ENCODE data around the gene ADGRV1. TPM values are rescaled to one million over a fixed set of nuclear protein-coding genes. Genes with fewer than 3 reads are reported as not detected.
A peak's percentile ranks its signal among the peaks of the same experiment; 100 is the strongest.

ADGRV1 gene
- 10 to 100 TPM; 10.2 to 14.8 (median 10.6) TPM for polyA plus RNA-seq (ENCODE audit: insufficient read length in 3 of 3)

DNA sequence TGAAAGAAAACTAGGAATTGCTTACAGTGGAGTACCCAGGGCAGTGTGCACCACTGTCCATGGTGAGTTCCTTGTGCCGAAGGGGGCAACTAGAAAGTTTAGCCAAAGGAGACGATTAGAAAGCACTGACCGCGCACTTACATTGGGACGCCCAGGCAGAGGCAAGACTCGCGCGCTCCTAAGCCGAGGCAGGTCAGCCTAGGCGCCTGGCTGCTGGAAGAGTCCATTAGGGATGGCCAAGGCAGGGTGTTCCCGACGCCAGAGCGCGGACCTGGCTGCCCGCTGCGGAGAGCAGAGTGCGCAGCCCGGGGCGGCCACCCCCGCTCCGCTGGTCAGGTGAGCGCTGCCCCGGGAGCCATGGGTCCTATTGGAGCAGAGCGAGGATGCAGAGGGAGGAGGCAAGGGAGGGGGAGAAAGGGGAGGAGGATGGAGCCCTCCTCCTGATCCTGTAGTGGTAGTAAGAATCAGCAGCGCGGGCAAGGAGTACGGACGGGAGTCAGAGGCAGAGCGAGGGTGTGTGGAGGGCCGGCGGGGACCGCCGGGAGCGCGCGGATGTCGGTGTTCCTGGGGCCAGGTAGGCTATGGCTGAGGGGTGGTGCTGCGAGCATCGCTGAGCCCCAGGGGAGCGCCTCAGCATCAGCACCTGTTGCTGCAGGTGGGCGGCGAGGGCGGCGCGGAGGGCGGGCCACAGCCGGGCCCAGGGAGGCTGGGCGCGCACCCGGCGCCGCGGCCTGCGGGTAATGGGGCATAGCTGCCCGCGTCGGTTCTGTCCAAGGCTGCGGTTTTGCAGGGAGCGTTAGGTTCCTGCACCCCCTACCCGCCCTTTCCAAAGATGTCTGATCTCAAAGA is at the start of gene ADGRV1:
Gene ADGRV1, plus strand, starts transcription at position 454 of the 849 bp plus-strand sequence. Its CDS starts 99 bp downstream, at position 553.
- DNase-seq (ENCODE audit: low read depth in 3 of 3, low spot score in 2 of 3), result peak; percentile 60 to 78 (median 69)

DNA sequence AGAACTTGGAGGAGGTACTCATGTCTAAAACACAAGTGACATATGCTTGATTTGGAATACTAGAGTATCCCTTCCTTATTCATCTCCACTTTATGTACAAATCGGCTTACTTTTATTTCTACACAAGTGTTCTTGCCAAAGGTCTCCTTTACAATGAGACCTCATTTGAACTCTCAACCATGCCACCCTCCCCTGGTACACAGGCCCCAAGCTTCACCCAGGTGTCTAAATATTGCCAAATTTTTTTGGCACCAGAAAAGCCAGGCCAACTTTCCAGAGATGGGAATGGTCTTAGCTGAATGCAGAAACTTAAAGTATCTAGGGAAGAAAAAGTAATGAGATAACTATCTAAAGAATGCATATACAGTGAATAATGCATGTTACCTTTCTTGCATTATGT is 48.2 kb upstream of the ADGRV1 start:
- no peak for DNase-seq (ENCODE audit: low read depth in 3 of 3, low spot score in 2 of 3)

GRCh38 chr5:90514520-90514919 is 44.1 kb upstream of the ADGRV1 start:
- no peak for DNase-seq (ENCODE audit: low read depth in 3 of 3, low spot score in 2 of 3)

DNA sequence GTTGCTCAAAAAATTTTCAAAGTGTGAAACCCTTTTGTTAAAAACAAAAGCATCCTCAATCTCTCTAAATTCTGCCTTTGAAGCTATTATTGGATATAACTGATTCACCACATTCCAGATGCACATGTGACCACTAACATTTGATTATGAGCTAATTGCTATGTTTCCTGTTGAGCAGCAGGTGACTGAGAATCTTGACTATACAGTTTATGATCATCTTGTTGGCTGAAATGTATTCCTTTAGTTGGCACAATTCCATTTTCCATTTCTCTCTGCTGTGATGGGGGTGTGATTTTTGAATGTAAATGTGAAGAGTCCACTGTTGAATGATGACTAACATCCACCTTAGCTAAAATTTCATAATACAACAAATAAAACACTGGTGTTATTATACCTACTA is 39.9 kb upstream of the ADGRV1 start:
- DNase-seq (ENCODE audit: low read depth in 3 of 3, low spot score in 2 of 3), result no peak

DNA sequence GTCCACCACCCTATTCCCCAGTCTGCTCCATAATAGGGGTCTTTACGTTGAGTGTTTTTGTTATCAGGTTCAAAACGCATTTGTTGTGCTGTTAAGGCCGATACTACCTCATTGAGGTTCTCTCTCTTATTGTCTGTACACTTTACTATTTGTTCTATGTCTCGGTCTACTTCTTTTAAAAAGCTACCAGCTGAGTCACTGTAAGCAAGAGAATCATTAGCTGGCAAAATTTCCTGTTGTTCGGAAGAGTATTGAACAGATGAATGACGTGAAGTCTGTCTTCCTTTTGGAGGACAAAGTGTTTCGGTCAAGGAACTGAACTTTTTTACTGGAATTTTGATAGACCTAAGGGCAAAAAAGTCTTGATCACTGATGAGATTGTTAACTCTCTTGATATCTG is 39.5 kb upstream of the ADGRV1 start:
- no peak for DNase-seq (ENCODE audit: low read depth in 3 of 3, low spot score in 2 of 3)

DNA sequence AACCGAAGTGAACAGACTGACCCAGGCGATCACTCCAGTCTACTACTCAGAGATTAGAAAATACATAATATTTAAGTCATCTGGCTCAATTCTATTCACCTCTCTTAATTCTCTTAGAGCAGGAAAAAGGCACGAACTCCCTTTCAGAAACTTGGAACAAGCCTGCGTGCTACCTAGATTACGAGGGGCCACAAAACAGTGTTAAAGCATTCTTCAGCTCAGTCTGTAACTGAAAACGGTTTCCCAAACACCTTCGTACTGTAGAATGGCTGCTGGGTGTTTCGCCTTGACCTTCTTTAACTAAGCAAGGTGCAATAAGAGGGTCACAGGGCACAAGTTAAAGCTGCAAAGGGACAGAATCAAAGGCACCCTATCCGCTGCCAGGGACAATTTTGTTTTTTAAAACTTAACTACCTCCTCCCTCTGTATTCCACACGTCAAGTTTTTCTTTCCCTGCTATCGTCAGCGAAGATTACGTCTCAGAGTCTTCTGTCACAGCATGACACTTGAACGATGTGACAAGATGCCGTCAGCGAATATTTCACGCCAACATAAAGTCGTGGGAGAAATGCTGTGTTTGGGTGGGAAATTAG is 29.9 kb upstream of the ADGRV1 start:
- DNase-seq (ENCODE audit: low read depth in 3 of 3, low spot score in 2 of 3), result peak in 2 of 3 donors; percentile 33 to 41

- DNase-seq (ENCODE audit: low read depth in 3 of 3, low spot score in 2 of 3), result peak; percentile 83 to 91 (median 87)
These were observed 29.2 kb upstream of the ADGRV1 start, which contains the start of gene LYSMD3 for GRCh38 chr5:90529194-90529938. Gene LYSMD3 (minus strand): TSS chr5:90529584. CDS start chr5:90525289, 4,295 bp downstream.

DNA sequence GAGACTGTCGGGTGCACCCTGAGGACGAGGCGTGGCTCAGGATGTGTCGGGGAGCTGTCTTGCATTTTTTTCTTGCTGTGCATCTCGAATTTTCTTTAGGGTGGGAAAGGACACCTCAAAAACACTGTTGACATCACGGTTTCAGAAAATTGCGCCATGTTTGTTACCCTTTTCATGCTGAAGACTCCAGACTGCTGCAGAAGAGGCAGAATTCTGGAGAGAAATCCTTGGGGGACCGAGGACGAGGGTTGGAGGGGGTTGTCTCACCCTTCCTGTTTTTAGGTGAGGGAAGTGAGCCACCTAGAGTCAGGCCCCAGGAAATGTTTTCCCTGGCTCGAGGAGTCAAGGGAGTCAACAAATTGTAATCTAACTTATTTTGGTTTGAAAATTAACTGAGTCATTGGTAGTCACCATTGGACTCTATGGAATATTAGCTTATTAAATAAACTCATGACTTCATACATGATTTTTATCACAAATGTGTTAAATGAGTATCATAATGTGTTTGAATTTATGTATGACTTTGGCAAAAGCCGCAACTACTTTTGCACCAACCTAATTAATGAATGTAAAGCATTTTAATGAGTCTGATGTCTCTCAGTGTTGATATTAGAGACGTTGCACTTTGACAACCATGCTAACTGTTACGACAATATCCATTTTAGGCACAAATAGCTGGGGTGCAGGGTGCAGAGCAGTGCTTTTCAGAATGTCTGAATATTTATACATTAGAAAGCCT is 28.5 kb upstream of the ADGRV1 start:
- DNase-seq (ENCODE audit: low read depth in 3 of 3, low spot score in 2 of 3), result peak; percentile 72 to 80 (median 72)

DNA sequence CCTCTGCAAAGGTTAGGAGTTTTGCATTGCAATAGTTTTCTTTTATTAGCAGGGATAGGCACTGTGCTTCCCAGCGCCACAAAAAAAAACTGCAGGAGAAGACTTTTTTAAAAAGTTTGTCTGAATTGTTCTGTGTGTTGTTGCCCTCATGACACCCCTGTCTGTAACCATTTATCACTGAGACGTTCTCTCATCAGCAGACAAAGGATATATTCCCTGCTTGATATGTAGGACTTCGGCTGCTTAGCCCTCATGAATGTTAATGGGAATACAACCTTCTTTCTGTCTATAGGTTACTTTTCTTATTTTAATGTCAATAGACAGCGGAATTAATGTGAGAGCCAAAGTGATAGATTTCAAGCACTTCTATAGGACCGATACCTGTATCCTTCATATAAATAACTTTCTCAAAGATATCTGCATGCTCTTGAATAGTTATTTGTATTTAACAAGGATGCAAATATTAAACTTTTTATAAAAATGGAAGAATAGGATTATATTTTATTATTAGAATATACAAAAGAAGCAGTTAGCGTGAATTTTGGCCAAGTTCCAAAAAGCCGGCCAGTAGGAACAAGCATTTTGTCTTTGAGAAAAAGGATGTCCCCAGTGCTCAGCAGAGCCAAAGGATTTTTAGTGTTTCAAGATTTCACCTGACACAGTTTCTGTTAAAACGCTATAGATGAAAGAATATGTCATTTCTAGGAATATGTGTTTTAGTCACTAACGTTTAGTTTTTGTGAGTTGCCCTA is 27.7 kb upstream of the ADGRV1 start:
- DNase-seq (ENCODE audit: low read depth in 3 of 3, low spot score in 2 of 3), result no peak

DNA sequence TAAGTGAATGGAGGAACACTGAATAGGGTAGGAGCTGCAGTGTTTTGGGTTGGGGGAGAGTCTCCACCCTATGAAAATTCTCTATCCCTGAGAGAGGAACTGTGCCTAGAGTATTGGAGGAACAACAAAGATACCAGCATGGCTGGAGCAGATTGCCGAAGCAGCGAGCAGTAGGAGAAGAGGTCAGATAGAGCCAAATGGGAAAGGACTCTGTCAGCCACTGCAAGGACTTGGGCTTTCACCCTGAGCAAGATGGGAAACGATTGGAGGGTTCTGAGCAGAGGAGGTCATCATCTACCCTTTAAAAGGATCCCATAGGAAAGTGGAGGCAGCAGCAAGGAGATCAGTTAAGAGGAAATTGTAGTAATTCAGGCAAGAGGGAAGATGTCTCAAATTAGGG is 24.8 kb upstream of the ADGRV1 start:
- no peak for DNase-seq (ENCODE audit: low read depth in 3 of 3, low spot score in 2 of 3)

GRCh38 chr5:90534922-90535321 is 23.7 kb upstream of the ADGRV1 start:
- DNase-seq (ENCODE audit: low read depth in 3 of 3, low spot score in 2 of 3), result no peak

GRCh38 chr5:90542827-90543519 is 15.6 kb upstream of the ADGRV1 start:
- DNase-seq (ENCODE audit: low read depth in 3 of 3, low spot score in 2 of 3), result no peak

- no peak for DNase-seq (ENCODE audit: low read depth in 3 of 3, low spot score in 2 of 3)
These were observed 13.1 kb upstream of the ADGRV1 start for GRCh38 chr5:90545511-90545910.

GRCh38 chr5:90546216-90546837 is 12.3 kb upstream of the ADGRV1 start:
- DNase-seq (ENCODE audit: low read depth in 3 of 3, low spot score in 2 of 3), result no peak

GRCh38 chr5:90547072-90547536 is 11.5 kb upstream of the ADGRV1 start:
- DNase-seq (ENCODE audit: low read depth in 3 of 3, low spot score in 2 of 3), result no peak

DNA sequence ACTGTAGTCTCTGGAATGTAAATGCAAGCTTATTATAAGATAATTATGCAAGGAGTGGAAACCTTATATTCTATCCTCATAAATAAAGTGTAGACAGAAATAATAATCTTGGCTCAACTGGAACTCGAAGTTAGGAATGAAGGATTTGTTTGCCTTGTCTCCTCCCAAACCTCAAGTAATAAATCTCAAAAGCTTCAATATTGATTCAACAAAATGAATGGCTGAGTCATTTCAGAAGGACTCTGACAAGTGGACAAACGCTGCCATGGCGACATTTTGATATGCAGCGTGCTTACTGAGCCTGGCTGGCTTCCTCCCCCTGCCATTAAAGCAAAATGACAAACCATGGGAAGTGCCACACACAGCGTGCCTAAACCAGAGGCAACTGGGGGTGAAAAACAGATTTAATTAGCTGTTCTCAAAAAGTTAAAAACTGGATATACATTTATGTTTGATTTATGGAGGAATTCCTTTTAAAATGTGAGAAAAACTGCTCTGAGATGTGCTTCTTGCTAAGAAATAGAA is 10.5 kb upstream of the ADGRV1 start:
- no peak for DNase-seq (ENCODE audit: low read depth in 3 of 3, low spot score in 2 of 3)

GRCh38 chr5:90549223-90549622 is 9.4 kb upstream of the ADGRV1 start:
- no peak for DNase-seq (ENCODE audit: low read depth in 3 of 3, low spot score in 2 of 3)

GRCh38 chr5:90549729-90550275 is 8.8 kb upstream of the ADGRV1 start:
- DNase-seq (ENCODE audit: low read depth in 3 of 3, low spot score in 2 of 3), result no peak
